ENCODE data around the gene TBX4.

TBX4 gene

GRCh38 chr17:61418449-61418848 is 33.8 kb upstream of the TBX4 start:
- DNase-seq (ENCODE audit: low read depth): no peak
- TF ChIP-seq CTCF (IDR thresholded peaks at IDR 0.05; ENCODE audit: low read length, missing control alignments): no peak

GRCh38 chr17:61419496-61420046 is 32.7 kb upstream of the TBX4 start:
- no peak overlapping the region for H3K4me3 ChIP-seq (replicated peaks; ENCODE audit: low read depth, low read length)
- no peak for DNase-seq (ENCODE audit: low read depth)
- TF ChIP-seq CTCF (IDR thresholded peaks at IDR 0.05; ENCODE audit: low read length, missing control alignments): no peak

More at GRCh38 chr17:61418449-61418848, 33.8 kb upstream of the TBX4 start:
- H3K4me3 ChIP-seq (replicated peaks; ENCODE audit: low read depth, low read length): no peak overlapping the region

GRCh38 chr17:61420052-61420451 is 32.2 kb upstream of the TBX4 start:
- TF ChIP-seq CTCF (IDR thresholded peaks at IDR 0.05; ENCODE audit: low read length, missing control alignments): no peak
- DNase-seq (ENCODE audit: low read depth): no peak
- no peak overlapping the region for H3K4me3 ChIP-seq (replicated peaks; ENCODE audit: low read depth, low read length)

- no peak overlapping the region for H3K4me3 ChIP-seq (replicated peaks; ENCODE audit: low read depth, low read length)
- DNase-seq (ENCODE audit: low read depth): no peak
- TF ChIP-seq CTCF (IDR thresholded peaks at IDR 0.05; ENCODE audit: low read length, missing control alignments): no peak
Measured at GRCh38 chr17:61420745-61421398, 31.4 kb upstream of the TBX4 start.

- no peak overlapping the region for H3K4me3 ChIP-seq (replicated peaks; ENCODE audit: low read depth, low read length)
- DNase-seq (ENCODE audit: low read depth): no peak
- TF ChIP-seq CTCF (IDR thresholded peaks at IDR 0.05; ENCODE audit: low read length, missing control alignments): no peak
Measured at GRCh38 chr17:61421460-61421859, 30.8 kb upstream of the TBX4 start.

- no peak for TF ChIP-seq CTCF (IDR thresholded peaks at IDR 0.05; ENCODE audit: low read length, missing control alignments)
Measured at GRCh38 chr17:61422116-61422799, 30.0 kb upstream of the TBX4 start.

More at GRCh38 chr17:61422116-61422799, 30.0 kb upstream of the TBX4 start:
- H3K4me3 ChIP-seq (replicated peaks; ENCODE audit: low read depth, low read length): no peak overlapping the region
- DNase-seq (ENCODE audit: low read depth): no peak

Data from fibroblast of pulmonary artery (primary cell).